Transverse colon (tissue), 4 donors: ENCODE measurements around the gene DNMT3L.

Source experiments
- POLR2A ChIP-seq: fragments of 450-650 bp; IDR thresholded peaks from one replicate; pipeline ENCODE4 v1.6.1; 2016; ENCODE audit warnings: antibody characterized with exemption, mild to moderate bottlenecking, moderate library complexity
- POLR2AphosphoS5 ChIP-seq, 3 donors: sonication (generic); formaldehyde crosslinking; IDR thresholded peaks; one replicate each; pipeline ENCODE4 v1.6.1; 2016; ENCODE audit warnings: antibody characterized with exemption in 3 of 3
- TF ChIP-seq, protein P1 (sequence below), 5 experiments: fragments of 200-600 bp in 3 of 5; fragments of 450-650 bp in 2 of 5; sonication (generic) in 3 of 5; IDR thresholded peaks; 1 replicate in 2 of 5; 2 replicates in 3 of 5; pipeline ENCODE4 v1.5.1; 2016 to 2017; ENCODE audit warnings: antibody characterized with exemption in 5 of 5, inconsistent platforms in 3 of 5, mild to moderate bottlenecking in 2 of 5, moderate library complexity in 1 of 5

DNA sequence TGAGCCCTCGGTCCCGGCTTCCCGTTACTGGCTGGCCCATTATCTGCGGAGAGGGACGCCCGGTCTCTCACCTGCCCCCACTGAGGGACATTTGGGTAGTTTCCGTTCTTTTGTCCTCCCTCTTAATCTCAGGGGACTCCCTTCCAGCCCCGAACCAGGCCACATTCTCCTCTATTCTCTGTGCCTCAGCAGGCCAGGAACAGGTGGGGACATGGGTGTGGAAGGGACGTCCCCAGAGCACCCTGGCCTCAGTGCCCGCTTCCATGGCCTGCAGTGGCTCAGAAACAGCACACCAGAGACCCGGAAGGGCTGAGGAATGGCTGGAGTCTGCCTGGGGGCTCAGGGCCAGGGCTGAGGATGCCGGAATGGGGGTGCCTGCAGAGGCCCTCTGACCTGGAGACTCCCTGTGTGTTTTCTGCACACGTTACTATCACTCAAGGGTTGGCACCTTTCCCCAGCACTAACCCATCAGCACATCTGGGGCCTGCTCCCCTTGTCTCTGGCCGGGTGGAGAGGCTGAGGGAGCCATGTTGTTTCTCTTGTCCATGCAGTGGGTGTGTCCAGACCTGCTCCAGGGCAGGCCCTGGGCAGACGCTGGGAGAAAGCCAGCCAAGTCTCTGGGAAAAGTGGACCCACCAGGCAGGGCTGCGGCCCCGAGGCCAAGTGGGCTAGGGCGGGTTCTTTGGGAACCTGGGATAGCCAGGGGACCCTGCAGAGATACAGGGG lies 10.0 kb upstream of the DNMT3L start:
- TF ChIP-seq, protein P1, sequence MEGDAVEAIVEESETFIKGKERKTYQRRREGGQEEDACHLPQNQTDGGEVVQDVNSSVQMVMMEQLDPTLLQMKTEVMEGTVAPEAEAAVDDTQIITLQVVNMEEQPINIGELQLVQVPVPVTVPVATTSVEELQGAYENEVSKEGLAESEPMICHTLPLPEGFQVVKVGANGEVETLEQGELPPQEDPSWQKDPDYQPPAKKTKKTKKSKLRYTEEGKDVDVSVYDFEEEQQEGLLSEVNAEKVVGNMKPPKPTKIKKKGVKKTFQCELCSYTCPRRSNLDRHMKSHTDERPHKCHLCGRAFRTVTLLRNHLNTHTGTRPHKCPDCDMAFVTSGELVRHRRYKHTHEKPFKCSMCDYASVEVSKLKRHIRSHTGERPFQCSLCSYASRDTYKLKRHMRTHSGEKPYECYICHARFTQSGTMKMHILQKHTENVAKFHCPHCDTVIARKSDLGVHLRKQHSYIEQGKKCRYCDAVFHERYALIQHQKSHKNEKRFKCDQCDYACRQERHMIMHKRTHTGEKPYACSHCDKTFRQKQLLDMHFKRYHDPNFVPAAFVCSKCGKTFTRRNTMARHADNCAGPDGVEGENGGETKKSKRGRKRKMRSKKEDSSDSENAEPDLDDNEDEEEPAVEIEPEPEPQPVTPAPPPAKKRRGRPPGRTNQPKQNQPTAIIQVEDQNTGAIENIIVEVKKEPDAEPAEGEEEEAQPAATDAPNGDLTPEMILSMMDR (IDR thresholded peaks at IDR 0.05): no peak
- TF ChIP-seq POLR2A: no peak
- TF ChIP-seq POLR2AphosphoS5 (IDR thresholded peaks at IDR 0.05): no peak
